ENCODE results near the gene ZNF410. TPM values are rescaled to one million over a fixed set of nuclear protein-coding genes. Genes with fewer than 3 reads are reported as not detected.

The ZNF410 gene
- total and polyA plus RNA-seq, 2 of the 13 experiments (the other 11 are each of a cell fraction or from before 2014, with no cell fraction given): 19.2 to 44.3 TPM

DNA sequence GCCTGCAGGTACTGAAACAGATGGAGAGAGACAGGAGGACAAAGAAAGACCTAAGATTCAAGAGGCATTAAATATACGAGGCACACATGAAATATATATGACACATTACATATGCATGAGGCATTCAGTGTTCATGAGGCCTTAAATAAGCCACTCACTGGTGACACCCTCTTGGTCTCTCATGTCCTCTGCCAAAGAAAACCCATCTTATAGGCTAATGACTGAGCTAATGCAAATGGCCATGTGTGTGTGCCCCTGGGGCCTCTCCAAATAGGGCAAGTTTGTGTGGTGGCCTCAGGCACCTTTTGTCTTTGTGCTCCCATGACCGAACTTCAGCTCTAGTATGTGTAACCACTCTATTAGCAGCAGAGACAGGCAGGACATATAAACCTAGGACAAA lies 82.2 kb downstream of the ZNF410 start:
- no peaks in the 10 kb centered on the region for H4K20me1 ChIP-seq (ENCODE audit: insufficient read depth, low read length)
- DNase-seq (ENCODE audit: low spot score) (no peak), ATAC-seq (no peak), FAIRE-seq (no peak)
- BruUV-seq (replicated peaks): no TSS peak
- H3K9me3 ChIP-seq (ENCODE audit: low read length): no peaks in the 10 kb centered on the region
- intact Hi-C loops (cut with micrococcal nuclease; ENCODE audit: unreplicated experiment) (no loop called here), in situ Hi-C loops (cut with HindIII; ENCODE audit: extremely low pct_ligation_motif_present, low pct_unique_long_range_greater_than_20kb) (no loop called here)
- no peaks in the 10 kb centered on the region for H3K4me1 ChIP-seq (ENCODE audit: insufficient read depth, low read length)
- H3K27me3 ChIP-seq (ENCODE audit: control insufficient read depth in 1 of 2, insufficient read depth in 2 of 2, low read length in 2 of 2): no peaks in the 10 kb centered on the region
- H3K36me3 ChIP-seq (replicated peaks in 1 of 2; ENCODE audit: control insufficient read depth in 1 of 2, insufficient read depth in 2 of 2, low read length in 2 of 2): peaks cover 35 to 80% of the 10 kb centered on the region in 2 experiments
- no peak overlapping the region for H2AFZ ChIP-seq (ENCODE audit: low read length)
- no peak overlapping the region for H3K27ac ChIP-seq (ENCODE audit: extremely low read length, insufficient read depth, low read length)
- POLR2A ChIA-PET: no interaction called here
- no peaks in the 10 kb centered on the region for H3K79me2 ChIP-seq (ENCODE audit: insufficient read depth, low read length)
- H3K4me2 ChIP-seq (ENCODE audit: low read depth, low read length): no peak overlapping the region
- WGBS (ENCODE audit: low lambda C conversion rate): 80% methylated on average over 1 of the region's 2 CpGs
- no peak overlapping the region for H3K9ac ChIP-seq (ENCODE audit: insufficient read depth, low read depth, low read length)
- CTCF ChIA-PET (ENCODE audit: low intra/inter-chr PET ratio, low total read pairs): no interaction called here
- H3K4me3 ChIP-seq (replicated peaks in 1 of 3; ENCODE audit: insufficient read depth in 1 of 3, low read depth in 2 of 3, low read length in 3 of 3): no peak overlapping the region
- TF ChIP-seq TRAFD1 (CRISPR knock-in tag; IDR thresholded peaks at IDR 0.05; ENCODE audit: borderline replicate concordance) (no peak), ZNF687 (CRISPR knock-in tag; IDR thresholded peaks at IDR 0.05) (no peak), ZNF33B (CRISPR knock-in tag; IDR thresholded peaks at IDR 0.05) (no peak), ZSCAN20 (CRISPR knock-in tag; IDR thresholded peaks at IDR 0.05; ENCODE audit: borderline replicate concordance) (no peak), ZNF296 (CRISPR knock-in tag; conservative IDR thresholded peaks at IDR 0.05) (no peak), ZNF496 (CRISPR knock-in tag; IDR thresholded peaks at IDR 0.05; ENCODE audit: insufficient replicate concordance) (no peak), RBFOX2 (IDR thresholded peaks at IDR 0.05; ENCODE audit: low read depth, low read length) (no peak), ZNF281 (CRISPR knock-in tag; IDR thresholded peaks at IDR 0.05; ENCODE audit: borderline replicate concordance) (no peak), ZNF124 (CRISPR knock-in tag; IDR thresholded peaks at IDR 0.05) (no peak)
- TF ChIP-seq, protein P1, sequence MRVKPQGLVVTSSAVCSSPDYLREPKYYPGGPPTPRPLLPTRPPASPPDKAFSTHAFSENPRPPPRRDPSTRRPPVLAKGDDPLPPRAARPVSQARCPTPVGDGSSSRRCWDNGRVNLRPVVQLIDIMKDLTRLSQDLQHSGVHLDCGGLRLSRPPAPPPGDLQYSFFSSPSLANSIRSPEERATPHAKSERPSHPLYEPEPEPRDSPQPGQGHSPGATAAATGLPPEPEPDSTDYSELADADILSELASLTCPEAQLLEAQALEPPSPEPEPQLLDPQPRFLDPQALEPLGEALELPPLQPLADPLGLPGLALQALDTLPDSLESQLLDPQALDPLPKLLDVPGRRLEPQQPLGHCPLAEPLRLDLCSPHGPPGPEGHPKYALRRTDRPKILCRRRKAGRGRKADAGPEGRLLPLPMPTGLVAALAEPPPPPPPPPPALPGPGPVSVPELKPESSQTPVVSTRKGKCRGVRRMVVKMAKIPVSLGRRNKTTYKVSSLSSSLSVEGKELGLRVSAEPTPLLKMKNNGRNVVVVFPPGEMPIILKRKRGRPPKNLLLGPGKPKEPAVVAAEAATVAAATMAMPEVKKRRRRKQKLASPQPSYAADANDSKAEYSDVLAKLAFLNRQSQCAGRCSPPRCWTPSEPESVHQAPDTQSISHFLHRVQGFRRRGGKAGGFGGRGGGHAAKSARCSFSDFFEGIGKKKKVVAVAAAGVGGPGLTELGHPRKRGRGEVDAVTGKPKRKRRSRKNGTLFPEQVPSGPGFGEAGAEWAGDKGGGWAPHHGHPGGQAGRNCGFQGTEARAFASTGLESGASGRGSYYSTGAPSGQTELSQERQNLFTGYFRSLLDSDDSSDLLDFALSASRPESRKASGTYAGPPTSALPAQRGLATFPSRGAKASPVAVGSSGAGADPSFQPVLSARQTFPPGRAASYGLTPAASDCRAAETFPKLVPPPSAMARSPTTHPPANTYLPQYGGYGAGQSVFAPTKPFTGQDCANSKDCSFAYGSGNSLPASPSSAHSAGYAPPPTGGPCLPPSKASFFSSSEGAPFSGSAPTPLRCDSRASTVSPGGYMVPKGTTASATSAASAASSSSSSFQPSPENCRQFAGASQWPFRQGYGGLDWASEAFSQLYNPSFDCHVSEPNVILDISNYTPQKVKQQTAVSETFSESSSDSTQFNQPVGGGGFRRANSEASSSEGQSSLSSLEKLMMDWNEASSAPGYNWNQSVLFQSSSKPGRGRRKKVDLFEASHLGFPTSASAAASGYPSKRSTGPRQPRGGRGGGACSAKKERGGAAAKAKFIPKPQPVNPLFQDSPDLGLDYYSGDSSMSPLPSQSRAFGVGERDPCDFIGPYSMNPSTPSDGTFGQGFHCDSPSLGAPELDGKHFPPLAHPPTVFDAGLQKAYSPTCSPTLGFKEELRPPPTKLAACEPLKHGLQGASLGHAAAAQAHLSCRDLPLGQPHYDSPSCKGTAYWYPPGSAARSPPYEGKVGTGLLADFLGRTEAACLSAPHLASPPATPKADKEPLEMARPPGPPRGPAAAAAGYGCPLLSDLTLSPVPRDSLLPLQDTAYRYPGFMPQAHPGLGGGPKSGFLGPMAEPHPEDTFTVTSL (CRISPR knock-in tag; IDR thresholded peaks at IDR 0.05; ENCODE audit: borderline replicate concordance): no peak

Data from HepG2 (cell line).